H9 (cell line): ENCODE measurements around the gene SPEF2. TPM values are rescaled to one million over a fixed set of nuclear protein-coding genes. Genes with fewer than 3 reads are reported as not detected.

ENCODE experiments used
- DNase-seq: peaks from one replicate; pipeline ENCODE4 v3.0.0-alpha.2; 2017
- H2AFZ ChIP-seq: one replicate; pipeline ENCODE4 v1.6.1; 2013; ENCODE audit warnings: mild to moderate bottlenecking, low read length, control low read depth, moderate library complexity
- H2AK5ac ChIP-seq: 2 replicates; pipeline ENCODE4 v1.6.1; 2013; ENCODE audit warnings: low read length, control low read depth, mixed read lengths; ENCODE audit not compliant: insufficient read length
- H2BK120ac ChIP-seq: one replicate; pipeline ENCODE4 v1.6.1; 2013; ENCODE audit warnings: low read depth, mild to moderate bottlenecking, low read length, control low read depth, inconsistent platforms; ENCODE audit not compliant: poor library complexity, severe bottlenecking
- H2BK12ac ChIP-seq: 2 replicates; pipeline ENCODE4 v1.6.1; 2013; ENCODE audit warnings: low read length, control low read depth, mixed read lengths, low read depth; ENCODE audit not compliant: insufficient read length
- H2BK15ac ChIP-seq: 2 replicates; pipeline ENCODE4 v1.6.1; 2013; ENCODE audit warnings: low read depth, low read length, control low read depth
- H2BK20ac ChIP-seq: one replicate; pipeline ENCODE4 v1.6.1; 2013; ENCODE audit warnings: low read depth, mild to moderate bottlenecking, low read length, control low read depth, inconsistent platforms; ENCODE audit not compliant: poor library complexity, severe bottlenecking
- H2BK5ac ChIP-seq: 2 replicates; pipeline ENCODE4 v1.6.1; 2013; ENCODE audit warnings: low read length, control low read depth, mixed read lengths; ENCODE audit not compliant: insufficient read length
- H3K14ac ChIP-seq: 2 replicates; pipeline ENCODE4 v1.6.1; 2013; ENCODE audit warnings: low read length, control low read depth; ENCODE audit not compliant: insufficient read depth
- H3K18ac ChIP-seq: 2 replicates; pipeline ENCODE4 v1.6.1; 2013; ENCODE audit warnings: low read depth, mild to moderate bottlenecking, mixed read lengths, low read length, control low read depth; ENCODE audit not compliant: insufficient read length
- H3K23ac ChIP-seq: 2 replicates; pipeline ENCODE4 v1.6.1; 2013; ENCODE audit warnings: low read length, control low read depth, mixed read lengths, low read depth; ENCODE audit not compliant: insufficient read length
- H3K23me2 ChIP-seq: 2 replicates; pipeline ENCODE4 v1.6.1; 2013; ENCODE audit warnings: low read depth, mild to moderate bottlenecking, mixed read lengths, low read length, control low read depth; ENCODE audit not compliant: insufficient read length, poor library complexity, severe bottlenecking
- H3K27ac ChIP-seq: 2 replicates; pipeline ENCODE4 v1.5.1; 2013; ENCODE audit warnings: low read length, control low read depth, mixed read lengths, low read depth; ENCODE audit not compliant: insufficient read length
- H3K27me3 ChIP-seq: 2 replicates; pipeline ENCODE4 v1.6.1; 2013; ENCODE audit warnings: low read length, control low read depth, inconsistent platforms; ENCODE audit not compliant: insufficient read depth
- H3K4ac ChIP-seq: 2 replicates; pipeline ENCODE4 v1.6.1; 2013; ENCODE audit warnings: low read depth, mild to moderate bottlenecking, control low read depth, inconsistent platforms, low read length, moderate library complexity
- H3K4me1 ChIP-seq: 2 replicates; pipeline ENCODE4 v1.6.1; 2013; ENCODE audit warnings: low read length, control low read depth, inconsistent platforms; ENCODE audit not compliant: insufficient read depth
- H3K4me2 ChIP-seq: 2 replicates; pipeline ENCODE4 v1.6.1; 2013; ENCODE audit warnings: low read length, control low read depth, mixed read lengths; ENCODE audit not compliant: insufficient read length, insufficient read depth
- H3K56ac ChIP-seq: 2 replicates; pipeline ENCODE4 v1.6.1; 2013; ENCODE audit warnings: low read depth, mild to moderate bottlenecking, mixed read lengths, low read length, control low read depth; ENCODE audit not compliant: insufficient read length
- H3K79me1 ChIP-seq: 2 replicates; pipeline ENCODE4 v1.6.1; 2013; ENCODE audit warnings: low read depth, mild to moderate bottlenecking, moderate library complexity, low read length, control low read depth, inconsistent platforms; ENCODE audit not compliant: insufficient read depth, poor library complexity, severe bottlenecking
- H3K79me2 ChIP-seq: 2 replicates; pipeline ENCODE4 v1.6.1; 2013; ENCODE audit warnings: low read length, control low read depth, inconsistent platforms; ENCODE audit not compliant: insufficient read depth
- H3K9ac ChIP-seq: 2 replicates; pipeline ENCODE4 v1.6.1; 2013; ENCODE audit warnings: low read length, control low read depth, mixed read lengths; ENCODE audit not compliant: insufficient read length; ENCODE audit errors: extremely low read depth
- H3K9me3 ChIP-seq: one replicate; pipeline ENCODE4 v1.6.1; 2013; ENCODE audit warnings: low read depth, low read length, inconsistent platforms; ENCODE audit not compliant: control insufficient read depth
- H3T11ph ChIP-seq: one replicate; pipeline ENCODE4 v1.6.1; 2013; ENCODE audit warnings: mild to moderate bottlenecking, low read length, control low read depth, inconsistent platforms
- H4K20me1 ChIP-seq: one replicate; pipeline ENCODE4 v1.6.1; 2013; ENCODE audit not compliant: control insufficient read depth, insufficient read length, insufficient read depth
- H4K5ac ChIP-seq: 2 replicates; pipeline ENCODE4 v1.6.1; 2013; ENCODE audit warnings: low read depth, mild to moderate bottlenecking, mixed read lengths, low read length, control low read depth; ENCODE audit not compliant: insufficient read length
- H4K8ac ChIP-seq: replicated peaks from 2 replicates; pipeline ENCODE4 v1.6.1; 2013; ENCODE audit warnings: low read length, control low read depth, mixed read lengths, low read depth; ENCODE audit not compliant: insufficient read length
- H4K91ac ChIP-seq: 2 replicates; pipeline ENCODE4 v1.6.1; 2013; ENCODE audit warnings: low read depth, mild to moderate bottlenecking, moderate library complexity, mixed read lengths, low read length, control low read depth; ENCODE audit not compliant: insufficient read length
- H3K27ac Mint-ChIP-seq, 3 experiments: 2 replicates in 2 of 3; 3 replicates in 1 of 3; pipeline ENCODE4 v1.8.0; 2020 to 2021; ENCODE audit warnings: mixed read lengths in 3 of 3, mild to moderate bottlenecking in 1 of 3, moderate library complexity in 1 of 3
- H3K27me3 Mint-ChIP-seq: 2 replicates; pipeline ENCODE4 v1.8.0; 2021; ENCODE audit warnings: low read depth, mild to moderate bottlenecking, moderate library complexity, mixed read lengths
- H3K36me3 Mint-ChIP-seq, 3 experiments: 2 replicates in 2 of 3; 3 replicates in 1 of 3; pipeline ENCODE4 v1.8.0; 2020 to 2021; ENCODE audit warnings: low read depth in 3 of 3, mixed read lengths in 3 of 3; ENCODE audit not compliant: insufficient read depth in 1 of 3
- H3K4me1 Mint-ChIP-seq, 2 experiments: 2 replicates each; pipeline ENCODE4 v1.8.0; 2020; ENCODE audit warnings: mixed read lengths in 2 of 2
- H3K4me3 Mint-ChIP-seq, 2 experiments: 2 replicates in 1 of 2; 3 replicates in 1 of 2; pipeline ENCODE4 v1.8.0; 2020 to 2021; ENCODE audit warnings: mild to moderate bottlenecking in 2 of 2, mixed read lengths in 2 of 2, moderate library complexity in 1 of 2
- H3K9me3 Mint-ChIP-seq, 2 experiments: 2 replicates in 1 of 2; 3 replicates in 1 of 2; pipeline ENCODE4 v1.8.0; 2020; ENCODE audit warnings: mild to moderate bottlenecking in 2 of 2, mixed read lengths in 2 of 2, moderate library complexity in 1 of 2
- WGBS: extraction: QIAGEN DNeasy Blood & Tissue Kit; methylation state at CpG from one replicate; pipeline ENCODE4 v1.1.7; 2013; ENCODE audit warnings: missing lambda C conversion rate, low lambda C conversion rate, mixed read lengths; ENCODE audit not compliant: insufficient read length; ENCODE audit errors: extremely low coverage; 5-methylcytosine and 5-hydroxymethylcytosine counted together
- total RNA-seq: library from RNA; stranded (reverse); gene quantifications from 2 replicates; pipeline ENCODE4 v1.2.1, GENCODE V29; 2021
- TF ChIP-seq, protein P1 (sequence below): fragments of 200-600 bp; sonication (generic); conservative IDR thresholded peaks from 3 replicates; pipeline ENCODE4 v1.8.0; 2021; ENCODE audit warnings: antibody characterized with exemption, mild to moderate bottlenecking

The SPEF2 gene
- total RNA-seq, 1 experiment from 2014 or later = 1.0 TPM

- no peak overlapping the region for H3K56ac ChIP-seq
- H4K5ac ChIP-seq = no peak overlapping the region
- H3K79me2 ChIP-seq = no peaks in the 10 kb centered on the region
- H4K8ac ChIP-seq = no peak overlapping the region
- TF ChIP-seq, protein P1, sequence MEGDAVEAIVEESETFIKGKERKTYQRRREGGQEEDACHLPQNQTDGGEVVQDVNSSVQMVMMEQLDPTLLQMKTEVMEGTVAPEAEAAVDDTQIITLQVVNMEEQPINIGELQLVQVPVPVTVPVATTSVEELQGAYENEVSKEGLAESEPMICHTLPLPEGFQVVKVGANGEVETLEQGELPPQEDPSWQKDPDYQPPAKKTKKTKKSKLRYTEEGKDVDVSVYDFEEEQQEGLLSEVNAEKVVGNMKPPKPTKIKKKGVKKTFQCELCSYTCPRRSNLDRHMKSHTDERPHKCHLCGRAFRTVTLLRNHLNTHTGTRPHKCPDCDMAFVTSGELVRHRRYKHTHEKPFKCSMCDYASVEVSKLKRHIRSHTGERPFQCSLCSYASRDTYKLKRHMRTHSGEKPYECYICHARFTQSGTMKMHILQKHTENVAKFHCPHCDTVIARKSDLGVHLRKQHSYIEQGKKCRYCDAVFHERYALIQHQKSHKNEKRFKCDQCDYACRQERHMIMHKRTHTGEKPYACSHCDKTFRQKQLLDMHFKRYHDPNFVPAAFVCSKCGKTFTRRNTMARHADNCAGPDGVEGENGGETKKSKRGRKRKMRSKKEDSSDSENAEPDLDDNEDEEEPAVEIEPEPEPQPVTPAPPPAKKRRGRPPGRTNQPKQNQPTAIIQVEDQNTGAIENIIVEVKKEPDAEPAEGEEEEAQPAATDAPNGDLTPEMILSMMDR = no peak
- H3K4me2 ChIP-seq = no peak overlapping the region
- H3K4me1 Mint-ChIP-seq = peaks cover 7% of the 10 kb centered on the region in 2 experiments
- H4K91ac ChIP-seq = no peak overlapping the region
- no peak overlapping the region for H3K27ac Mint-ChIP-seq
- H3K9me3 Mint-ChIP-seq = no peaks in the 10 kb centered on the region
- no peak overlapping the region for H2BK20ac ChIP-seq
- H2BK120ac ChIP-seq = no peak overlapping the region
- no peak overlapping the region for H3K4me3 Mint-ChIP-seq
- no peak overlapping the region for H3K23ac ChIP-seq
- H3K79me1 ChIP-seq = no peaks in the 10 kb centered on the region
- H3K27me3 Mint-ChIP-seq = peaks cover under 1% of the 10 kb centered on the region; the same call in 1 of the 2 replicates
- H3K27ac ChIP-seq = no peak overlapping the region
- no peak overlapping the region for H2BK12ac ChIP-seq
- no peak overlapping the region for H3K18ac ChIP-seq
- no peaks in the 10 kb centered on the region for H3K9me3 ChIP-seq
- H3K4me1 ChIP-seq = no peaks in the 10 kb centered on the region; the same call in 1 of the 2 replicates
- no peak overlapping the region for H3T11ph ChIP-seq
- H2BK5ac ChIP-seq = no peak overlapping the region
- H3K4ac ChIP-seq = no peak overlapping the region
- no peak overlapping the region for H3K9ac ChIP-seq
- H4K20me1 ChIP-seq = no peaks in the 10 kb centered on the region
- no peak overlapping the region for H2AK5ac ChIP-seq
- H2BK15ac ChIP-seq = no peak overlapping the region
- DNase-seq = no peak
- H3K27me3 ChIP-seq = no peaks in the 10 kb centered on the region
- no CpG with 5 or more reads among the region's 2 CpGs for WGBS
- H3K14ac ChIP-seq = no peak overlapping the region
- H3K36me3 Mint-ChIP-seq = no peaks in the 10 kb centered on the region
- H2AFZ ChIP-seq = no peak overlapping the region
- H3K23me2 ChIP-seq = no peaks in the 10 kb centered on the region
Observed at GRCh38 chr5:35674049-35674448, 56.4 kb downstream of the SPEF2 start.
